ENCODE data around the gene SIGLEC10.

DNA sequence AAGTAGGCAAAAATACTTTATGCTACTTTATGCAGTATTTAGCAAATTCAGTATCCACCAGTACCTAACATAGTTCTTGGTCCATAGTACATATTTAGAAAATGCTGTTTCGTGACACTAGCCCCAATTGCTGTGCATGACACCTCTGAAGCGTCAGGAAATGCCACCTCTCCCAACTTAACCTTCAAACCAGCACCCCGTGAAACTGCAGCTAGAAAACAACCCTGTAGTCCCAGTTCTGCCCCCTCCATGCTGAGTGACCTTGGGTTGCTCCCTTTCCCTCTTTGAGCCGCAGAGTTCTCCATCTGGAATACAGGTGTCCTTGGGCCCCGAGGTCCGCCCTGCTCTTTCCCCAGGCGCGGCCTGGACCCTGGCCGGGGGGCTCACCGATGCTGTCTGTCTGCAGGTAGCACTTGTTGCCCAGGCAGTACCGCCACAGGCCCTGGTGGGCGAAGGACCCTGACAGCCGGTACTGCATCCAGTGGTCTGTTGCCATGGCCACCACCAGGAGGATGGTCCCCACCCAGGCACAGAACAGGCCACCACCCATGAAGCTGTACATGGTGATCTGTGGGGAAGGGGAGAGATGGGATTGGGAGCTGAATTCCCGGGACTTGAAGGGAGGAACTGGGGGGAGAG, 30.4 kb downstream of the SIGLEC10 start:
- TF ChIP-seq, protein P1, sequence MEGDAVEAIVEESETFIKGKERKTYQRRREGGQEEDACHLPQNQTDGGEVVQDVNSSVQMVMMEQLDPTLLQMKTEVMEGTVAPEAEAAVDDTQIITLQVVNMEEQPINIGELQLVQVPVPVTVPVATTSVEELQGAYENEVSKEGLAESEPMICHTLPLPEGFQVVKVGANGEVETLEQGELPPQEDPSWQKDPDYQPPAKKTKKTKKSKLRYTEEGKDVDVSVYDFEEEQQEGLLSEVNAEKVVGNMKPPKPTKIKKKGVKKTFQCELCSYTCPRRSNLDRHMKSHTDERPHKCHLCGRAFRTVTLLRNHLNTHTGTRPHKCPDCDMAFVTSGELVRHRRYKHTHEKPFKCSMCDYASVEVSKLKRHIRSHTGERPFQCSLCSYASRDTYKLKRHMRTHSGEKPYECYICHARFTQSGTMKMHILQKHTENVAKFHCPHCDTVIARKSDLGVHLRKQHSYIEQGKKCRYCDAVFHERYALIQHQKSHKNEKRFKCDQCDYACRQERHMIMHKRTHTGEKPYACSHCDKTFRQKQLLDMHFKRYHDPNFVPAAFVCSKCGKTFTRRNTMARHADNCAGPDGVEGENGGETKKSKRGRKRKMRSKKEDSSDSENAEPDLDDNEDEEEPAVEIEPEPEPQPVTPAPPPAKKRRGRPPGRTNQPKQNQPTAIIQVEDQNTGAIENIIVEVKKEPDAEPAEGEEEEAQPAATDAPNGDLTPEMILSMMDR (conservative IDR thresholded peaks at IDR 0.05; ENCODE audit: low read depth in 2 of 2): no peak
- no peak for TF ChIP-seq POLR2AphosphoS5 (IDR thresholded peaks at IDR 0.05; ENCODE audit: low read depth)
- no peak for TF ChIP-seq ZNF331 (CRISPR knock-in tag; IDR thresholded peaks at IDR 0.05; ENCODE audit: low read depth)
- no peak for TF ChIP-seq EZH2 (IDR thresholded peaks at IDR 0.05; ENCODE audit: low read depth, unreplicated experiment)
- TF ChIP-seq JUNB (IDR thresholded peaks at IDR 0.05; ENCODE audit: unreplicated experiment): no peak
- no peak for TF ChIP-seq CREB1 (CRISPR knock-in tag; IDR thresholded peaks at IDR 0.05; ENCODE audit: low read depth)
- TF ChIP-seq, protein P2, sequence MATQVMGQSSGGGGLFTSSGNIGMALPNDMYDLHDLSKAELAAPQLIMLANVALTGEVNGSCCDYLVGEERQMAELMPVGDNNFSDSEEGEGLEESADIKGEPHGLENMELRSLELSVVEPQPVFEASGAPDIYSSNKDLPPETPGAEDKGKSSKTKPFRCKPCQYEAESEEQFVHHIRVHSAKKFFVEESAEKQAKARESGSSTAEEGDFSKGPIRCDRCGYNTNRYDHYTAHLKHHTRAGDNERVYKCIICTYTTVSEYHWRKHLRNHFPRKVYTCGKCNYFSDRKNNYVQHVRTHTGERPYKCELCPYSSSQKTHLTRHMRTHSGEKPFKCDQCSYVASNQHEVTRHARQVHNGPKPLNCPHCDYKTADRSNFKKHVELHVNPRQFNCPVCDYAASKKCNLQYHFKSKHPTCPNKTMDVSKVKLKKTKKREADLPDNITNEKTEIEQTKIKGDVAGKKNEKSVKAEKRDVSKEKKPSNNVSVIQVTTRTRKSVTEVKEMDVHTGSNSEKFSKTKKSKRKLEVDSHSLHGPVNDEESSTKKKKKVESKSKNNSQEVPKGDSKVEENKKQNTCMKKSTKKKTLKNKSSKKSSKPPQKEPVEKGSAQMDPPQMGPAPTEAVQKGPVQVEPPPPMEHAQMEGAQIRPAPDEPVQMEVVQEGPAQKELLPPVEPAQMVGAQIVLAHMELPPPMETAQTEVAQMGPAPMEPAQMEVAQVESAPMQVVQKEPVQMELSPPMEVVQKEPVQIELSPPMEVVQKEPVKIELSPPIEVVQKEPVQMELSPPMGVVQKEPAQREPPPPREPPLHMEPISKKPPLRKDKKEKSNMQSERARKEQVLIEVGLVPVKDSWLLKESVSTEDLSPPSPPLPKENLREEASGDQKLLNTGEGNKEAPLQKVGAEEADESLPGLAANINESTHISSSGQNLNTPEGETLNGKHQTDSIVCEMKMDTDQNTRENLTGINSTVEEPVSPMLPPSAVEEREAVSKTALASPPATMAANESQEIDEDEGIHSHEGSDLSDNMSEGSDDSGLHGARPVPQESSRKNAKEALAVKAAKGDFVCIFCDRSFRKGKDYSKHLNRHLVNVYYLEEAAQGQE (IDR thresholded peaks at IDR 0.05; ENCODE audit: unreplicated experiment): no peak
- no peak for TF ChIP-seq EZH2phosphoT487 (IDR thresholded peaks at IDR 0.05; ENCODE audit: unreplicated experiment)
